Non-pigmented ciliary epithelial cell (primary cell): Measurements from ENCODE around the gene MAST3.

Experiments
- DNase-seq: peaks from one replicate; pipeline ENCODE4 v3.0.0-alpha.2; 2010; ENCODE audit warnings: low read depth

Gene MAST3

DNA sequence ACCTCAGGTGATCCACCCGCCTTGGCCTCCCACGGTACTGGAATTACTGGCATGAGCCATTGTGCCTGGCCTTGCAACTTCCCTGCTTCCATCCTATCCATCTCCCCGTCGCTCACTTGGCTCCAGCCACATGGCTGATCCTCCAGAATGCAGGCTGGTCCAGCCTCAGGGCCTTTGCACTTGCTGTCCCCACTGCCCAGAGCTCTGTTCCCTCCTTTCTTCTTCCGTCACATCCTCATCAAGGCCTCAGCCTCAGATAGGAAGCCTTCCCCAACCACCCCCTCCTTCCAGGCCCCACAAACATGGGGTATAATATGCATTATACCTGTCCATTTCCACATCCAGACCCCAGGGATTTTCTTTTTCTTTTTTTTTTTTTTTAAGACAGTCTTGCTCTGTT is 16.2 kb downstream of the MAST3 start:
- no peak for DNase-seq

DNA sequence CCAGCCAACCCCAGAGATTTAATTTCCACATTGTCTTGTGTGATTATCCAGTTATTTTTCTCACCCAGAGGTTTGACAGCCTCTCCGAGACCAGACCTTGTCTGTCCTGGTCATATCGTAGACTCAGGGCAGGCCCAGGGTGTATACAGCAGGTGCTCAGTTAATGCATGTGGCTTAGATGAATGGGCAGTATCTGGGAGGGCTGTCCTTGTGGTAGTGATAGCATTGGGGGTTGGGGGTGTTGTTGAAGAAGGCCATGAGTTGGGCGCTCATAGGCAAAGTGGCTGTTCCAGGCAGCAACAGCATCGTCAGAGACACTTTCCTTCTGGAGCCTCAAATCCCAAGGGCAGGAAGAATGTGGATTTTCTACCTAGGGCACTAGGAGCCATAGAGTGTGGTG is 16.9 kb downstream of the MAST3 start:
- DNase-seq = no peak

DNA sequence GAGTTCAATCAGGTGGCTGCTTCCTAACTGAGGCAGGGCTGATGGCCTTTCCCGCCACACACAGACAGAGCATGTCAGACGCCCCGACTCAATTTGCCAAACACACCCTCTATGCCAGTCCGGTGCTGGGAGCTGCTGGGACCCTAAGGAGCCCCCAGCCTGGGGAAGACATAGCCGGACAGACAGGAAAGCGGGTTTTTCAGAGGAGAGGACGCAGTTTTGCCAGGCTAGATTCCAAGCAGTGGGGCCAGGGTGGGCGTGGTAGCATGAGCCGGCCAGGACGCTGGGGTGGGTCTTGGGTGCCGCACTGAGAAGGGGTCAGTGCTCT is 19.8 kb downstream of the MAST3 start:
- DNase-seq = no peak

DNA sequence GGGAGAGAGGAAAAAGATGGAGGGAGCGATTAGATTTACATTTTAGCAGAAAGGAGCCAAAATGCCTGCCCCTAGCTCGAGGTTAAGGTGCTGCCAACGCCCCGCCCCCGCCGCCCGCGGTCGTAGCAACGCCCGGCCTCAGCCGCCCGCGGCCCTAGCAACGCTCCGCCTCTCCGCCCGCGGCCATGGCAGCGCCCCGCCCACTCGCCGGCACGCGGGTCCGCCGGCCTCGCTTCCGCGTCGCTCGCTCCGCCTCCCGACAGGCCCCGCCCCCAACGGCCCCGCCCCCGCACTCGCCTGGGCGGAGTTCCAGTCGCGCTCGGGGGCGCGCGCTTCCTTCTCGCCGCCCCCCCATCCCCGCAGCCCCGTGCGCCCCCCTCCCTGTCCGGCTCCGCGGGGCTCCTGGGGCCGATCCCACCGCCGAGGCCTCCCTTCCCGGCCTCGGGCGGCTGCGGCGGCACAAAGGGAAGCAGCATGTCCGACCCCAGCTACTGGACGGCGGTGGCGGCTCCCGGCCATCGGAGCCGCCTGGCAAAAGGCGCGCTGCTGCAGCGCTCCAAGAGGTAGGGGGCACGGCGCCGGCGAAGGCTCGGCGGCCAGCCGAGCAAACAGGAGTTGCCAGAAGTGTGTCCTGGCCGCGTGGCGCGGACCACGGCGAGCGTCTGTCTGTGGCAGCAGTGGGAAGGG is 20.3 kb downstream of the MAST3 start:
- DNase-seq = no peak

DNA sequence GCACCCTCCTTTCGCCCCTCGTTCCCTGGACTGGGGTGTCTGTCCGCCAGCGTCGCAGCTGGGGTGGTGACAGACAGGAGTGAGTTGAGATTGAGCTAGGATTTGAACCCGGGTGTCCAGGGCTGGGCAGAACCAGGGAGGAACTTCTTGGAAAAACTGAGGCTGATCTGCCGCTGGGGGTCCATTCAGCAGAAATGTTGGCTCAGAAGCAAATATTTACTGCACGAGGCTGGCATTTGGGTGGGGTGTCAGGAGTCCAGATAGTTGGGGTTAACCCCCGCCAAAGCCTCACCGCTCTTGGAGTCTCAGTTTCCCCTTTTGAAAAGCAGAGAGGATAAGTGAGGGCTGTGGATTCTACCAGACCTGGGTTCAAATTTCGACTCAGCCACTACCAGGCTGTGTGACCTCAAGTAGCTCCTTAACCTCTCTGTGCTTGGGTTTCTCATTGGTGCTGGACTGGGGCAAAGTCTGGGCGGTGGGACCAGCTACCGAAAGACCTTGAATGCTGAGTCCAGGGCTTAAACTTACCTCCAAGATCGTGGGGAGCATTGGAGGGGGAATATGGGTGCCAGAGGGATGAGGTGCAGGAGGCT is 20.9 kb downstream of the MAST3 start:
- no peak for DNase-seq

DNA sequence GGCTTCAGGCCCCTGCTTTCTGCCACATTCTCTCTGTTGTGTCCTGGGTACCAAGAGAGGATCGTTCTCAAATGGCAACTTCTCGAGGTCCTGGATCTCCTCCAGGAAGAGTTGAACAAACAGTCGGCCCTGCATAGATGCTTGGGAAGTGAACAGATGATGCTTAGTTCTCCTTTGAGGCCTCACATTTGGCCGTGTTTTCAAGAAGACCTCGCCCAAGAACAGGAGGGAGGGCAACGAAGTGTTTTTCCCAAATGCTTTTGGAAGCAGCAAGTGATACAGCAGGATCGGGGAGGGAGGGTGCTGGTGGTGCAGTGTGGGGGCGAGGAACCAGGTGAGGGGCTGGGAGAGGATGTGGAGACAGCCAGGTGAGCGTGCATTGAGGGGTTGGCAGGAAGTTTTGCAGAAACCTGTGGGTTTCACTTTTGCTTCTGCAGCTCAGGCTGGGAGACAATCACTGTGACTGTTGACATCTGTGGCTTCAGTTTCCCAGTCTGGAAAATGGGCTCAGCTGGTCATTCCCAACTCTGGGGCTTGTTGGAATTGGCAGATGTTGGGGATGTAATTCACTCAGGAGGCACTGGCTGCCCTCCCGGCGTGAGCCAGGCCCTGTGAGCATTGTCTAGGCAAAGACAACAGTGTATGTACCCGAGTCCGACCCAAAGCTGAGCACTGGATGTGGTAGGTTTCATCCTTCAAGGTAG is 21.6 kb downstream of the MAST3 start:
- no peak for DNase-seq

DNA sequence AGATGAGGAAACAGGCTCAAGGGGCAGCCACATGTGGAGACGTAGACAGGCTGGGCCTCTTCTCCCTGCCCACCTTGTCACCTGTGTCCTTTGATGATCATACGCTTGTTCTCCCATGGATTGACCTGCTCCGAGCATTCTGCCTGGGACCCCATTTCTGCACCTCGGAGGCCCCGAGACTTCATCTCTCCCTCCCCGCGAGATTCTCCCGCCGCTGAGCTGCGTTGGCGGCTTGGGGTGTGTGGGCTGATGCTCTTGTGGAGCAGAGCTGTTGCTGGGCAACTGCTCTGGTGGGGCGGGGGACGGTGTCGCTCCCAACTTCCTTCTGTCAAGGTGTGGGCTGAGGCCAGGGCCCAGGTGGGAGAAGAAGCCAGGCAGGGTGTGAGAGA is 22.1 kb downstream of the MAST3 start:
- DNase-seq = no peak

DNA sequence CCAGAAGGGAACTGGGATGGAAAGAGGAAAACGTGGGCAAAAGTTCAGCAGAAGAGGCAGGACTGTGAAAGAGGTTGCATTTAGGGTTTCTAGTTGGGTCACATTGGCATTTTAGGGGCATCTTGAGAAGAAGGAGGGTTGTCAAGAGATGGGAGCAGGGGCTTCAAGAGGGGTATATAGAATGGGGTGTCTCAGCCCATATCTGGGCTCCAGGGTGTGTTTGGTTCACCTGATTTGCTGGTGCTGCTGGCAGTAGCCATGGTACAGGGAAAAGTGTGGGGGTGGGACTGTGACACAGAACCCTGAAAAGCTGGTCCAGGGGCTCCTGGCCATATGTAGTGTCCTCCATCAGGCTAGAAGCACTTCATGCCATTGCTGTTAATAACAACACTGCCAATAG is 22.5 kb downstream of the MAST3 start:
- no peak for DNase-seq

DNA sequence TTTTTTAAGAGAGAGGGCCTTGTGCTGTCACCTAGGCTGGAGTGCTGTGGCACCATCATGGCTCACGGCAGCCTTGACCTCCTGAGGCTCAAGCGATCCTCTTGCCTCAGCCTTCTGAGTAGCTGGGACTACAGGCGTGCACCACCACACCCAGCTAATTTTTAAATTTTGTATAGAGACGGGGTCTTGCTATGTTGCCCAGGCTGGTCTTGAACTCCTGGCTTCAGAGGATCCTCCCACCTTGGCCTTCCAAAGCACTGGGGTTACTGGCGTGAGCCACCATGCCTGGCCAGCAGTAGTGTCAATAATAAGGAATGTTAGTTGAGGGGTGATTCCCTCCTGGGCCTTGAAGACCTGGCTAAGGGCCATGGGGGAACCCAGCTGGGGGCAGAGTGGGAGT is 23.6 kb downstream of the MAST3 start:
- no peak for DNase-seq

DNA sequence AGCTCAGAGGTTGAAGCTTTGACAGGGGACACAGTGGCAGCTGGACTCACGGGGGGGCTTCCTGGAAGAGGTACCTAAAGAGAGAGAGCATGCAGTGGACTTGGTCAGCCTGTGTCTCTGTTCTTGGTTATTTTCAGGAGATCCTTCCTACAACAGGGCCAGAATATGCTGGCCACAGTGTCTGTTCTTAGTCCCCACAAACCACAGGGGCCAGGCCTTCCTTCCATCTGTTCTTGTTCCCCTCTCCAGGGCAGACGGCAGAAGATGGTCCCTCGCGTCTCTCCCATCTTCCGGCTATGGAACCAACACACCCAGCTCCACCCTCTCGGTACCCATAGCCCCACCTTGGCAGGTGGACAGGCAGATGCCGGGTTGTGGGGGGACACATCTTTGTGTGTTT is 24.8 kb downstream of the MAST3 start:
- DNase-seq = no peak

DNA sequence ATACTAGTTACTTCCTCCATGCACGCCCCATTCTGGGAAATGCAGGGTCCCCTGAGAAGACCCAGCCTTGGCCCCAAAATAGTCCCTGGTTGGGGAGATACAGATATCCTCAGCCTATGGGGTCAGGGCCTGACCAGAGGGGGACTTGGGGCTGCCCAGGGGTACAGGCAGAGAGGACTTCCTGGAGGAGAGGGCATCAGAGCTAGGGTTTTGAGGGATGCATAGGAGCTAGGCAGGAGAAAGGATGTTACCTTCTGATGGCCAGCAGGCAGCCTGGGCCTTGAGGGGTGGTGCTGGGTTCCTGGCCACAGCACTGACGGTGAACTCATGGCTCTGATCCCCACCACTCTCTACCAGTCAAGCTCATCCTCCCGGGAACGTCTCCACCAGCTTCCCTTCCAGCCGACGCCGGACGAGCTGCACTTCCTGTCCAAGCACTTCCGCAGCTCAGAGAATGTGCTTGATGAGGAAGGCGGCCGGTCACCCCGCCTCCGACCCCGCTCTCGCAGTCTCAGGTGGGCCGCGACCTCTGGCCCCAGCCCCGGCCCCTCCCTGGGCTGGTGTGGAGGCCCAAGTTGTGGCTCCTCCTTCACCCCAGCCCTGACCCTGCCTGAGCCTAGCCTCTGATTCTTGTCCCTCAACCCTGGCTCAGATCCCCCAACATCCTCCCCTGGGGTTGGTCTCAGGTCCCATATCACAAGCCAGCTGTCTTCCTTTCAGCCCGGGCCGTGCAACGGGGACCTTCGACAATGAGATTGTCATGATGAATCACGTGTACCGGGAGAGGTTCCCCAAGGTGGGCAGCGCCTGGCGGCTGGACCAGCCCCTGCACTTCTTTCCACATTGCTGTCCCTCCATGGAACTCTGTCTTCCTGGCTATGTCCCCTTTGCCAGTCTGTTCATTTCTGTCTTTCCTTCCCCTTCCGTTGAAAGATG is 25.6 kb downstream of the MAST3 start:
- no peak for DNase-seq

DNA sequence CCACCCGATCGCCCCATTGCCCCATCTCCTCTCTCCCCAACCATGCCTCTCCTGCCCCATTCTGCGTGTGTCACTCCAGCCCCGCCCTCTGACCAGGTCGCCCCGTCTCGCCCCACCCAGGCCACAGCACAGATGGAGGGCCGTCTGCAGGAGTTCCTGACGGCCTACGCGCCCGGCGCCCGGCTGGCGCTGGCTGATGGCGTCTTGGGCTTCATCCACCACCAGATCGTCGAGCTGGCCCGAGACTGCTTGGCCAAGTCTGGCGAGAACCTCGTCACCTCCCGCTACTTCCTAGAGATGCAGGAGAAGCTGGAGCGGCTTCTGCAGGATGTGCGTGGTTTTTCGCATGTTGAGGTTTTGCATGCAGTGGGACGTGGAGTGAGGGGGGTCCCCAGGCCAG is 26.2 kb downstream of the MAST3 start:
- DNase-seq = no peak

DNA sequence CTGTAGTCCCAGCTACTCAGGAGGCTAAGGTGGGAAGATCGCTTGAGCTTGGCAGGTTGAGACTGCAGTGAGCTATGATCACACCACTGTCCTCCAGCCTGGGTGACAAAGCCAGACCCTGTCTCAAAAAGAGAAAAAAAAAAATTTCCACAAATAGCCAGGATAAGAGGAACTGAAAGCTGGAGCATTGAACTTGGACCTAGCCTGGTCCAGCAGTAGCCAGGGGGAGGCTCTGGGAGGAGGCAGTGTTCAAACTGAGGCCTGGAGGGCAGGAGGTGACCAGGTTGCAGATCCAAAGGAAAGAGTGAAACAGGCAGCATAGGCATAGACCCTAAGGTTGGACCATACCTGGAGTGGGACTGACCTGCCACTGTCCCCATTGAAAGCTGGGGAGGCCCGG is 28.5 kb downstream of the MAST3 start:
- DNase-seq = no peak

DNA sequence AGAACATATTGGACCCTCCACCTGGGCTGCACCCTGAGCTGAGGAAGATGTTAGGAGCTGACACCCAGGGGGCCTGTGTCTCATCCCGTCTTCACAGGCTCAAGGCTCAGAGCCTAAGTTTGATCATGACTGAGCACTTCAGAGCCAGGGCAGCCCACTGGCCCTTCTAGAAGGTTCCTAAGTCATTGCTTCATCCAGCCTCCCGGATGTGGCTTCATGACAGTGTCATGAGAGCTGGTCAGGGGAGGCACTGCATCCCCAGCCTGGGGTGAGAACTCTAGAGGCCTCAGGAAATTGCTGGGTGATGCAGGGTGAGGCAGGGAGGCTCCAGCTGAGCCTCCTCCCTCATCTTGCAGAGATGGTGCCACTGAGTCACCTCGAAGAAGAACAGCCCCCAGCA is 30.5 kb downstream of the MAST3 start:
- no peak for DNase-seq

DNA sequence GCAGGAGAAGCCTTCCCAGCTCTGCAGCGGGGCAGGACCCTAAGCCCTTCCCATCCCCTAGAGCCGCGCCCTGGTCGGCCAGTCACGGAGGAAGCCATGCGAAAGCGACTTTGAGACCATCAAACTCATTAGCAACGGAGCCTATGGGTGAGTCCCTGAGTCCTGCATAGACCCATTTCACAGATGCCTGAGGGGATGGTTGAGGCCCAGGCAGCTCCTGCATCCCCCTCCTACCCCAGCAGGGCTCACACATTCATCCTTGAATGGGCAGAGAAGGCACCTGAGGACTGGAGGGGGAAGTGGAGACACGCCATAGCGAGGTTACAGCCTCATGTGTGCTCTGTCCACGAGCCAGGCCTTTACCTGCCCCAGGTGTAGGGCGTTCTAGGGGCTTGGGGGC is 31.2 kb downstream of the MAST3 start:
- no peak for DNase-seq

DNA sequence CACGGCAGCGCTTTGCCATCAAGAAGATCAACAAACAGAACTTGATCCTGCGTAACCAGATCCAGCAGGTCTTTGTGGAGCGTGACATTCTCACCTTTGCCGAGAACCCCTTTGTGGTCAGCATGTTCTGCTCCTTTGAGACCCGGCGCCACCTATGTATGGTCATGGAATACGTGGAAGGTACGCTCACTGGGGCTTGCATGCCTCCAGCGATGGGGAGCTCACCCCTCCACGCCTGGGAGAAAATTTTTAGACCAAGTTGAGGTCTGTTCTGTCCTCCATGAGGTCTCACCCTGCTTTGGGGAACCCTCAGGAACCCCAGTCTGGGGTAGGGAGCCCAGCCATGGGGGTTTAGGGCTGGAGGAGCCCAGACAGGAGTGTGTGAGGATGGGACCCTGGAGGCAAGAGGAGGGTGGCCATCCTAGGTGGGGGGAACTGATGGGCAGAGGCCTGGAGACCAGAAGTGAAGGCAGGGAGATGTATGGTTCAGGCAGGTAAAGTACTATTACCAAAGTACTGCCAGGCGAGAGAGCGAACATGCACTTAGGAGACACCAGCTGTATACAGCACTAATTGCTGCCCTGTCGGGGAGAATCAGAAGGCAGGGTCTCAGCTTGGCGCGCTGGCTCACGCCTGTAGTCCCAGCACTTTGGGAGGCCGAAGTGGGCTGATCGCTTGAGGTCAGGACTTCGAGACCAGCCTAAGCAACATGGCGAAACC is 33.1 kb downstream of the MAST3 start:
- DNase-seq = no peak

DNA sequence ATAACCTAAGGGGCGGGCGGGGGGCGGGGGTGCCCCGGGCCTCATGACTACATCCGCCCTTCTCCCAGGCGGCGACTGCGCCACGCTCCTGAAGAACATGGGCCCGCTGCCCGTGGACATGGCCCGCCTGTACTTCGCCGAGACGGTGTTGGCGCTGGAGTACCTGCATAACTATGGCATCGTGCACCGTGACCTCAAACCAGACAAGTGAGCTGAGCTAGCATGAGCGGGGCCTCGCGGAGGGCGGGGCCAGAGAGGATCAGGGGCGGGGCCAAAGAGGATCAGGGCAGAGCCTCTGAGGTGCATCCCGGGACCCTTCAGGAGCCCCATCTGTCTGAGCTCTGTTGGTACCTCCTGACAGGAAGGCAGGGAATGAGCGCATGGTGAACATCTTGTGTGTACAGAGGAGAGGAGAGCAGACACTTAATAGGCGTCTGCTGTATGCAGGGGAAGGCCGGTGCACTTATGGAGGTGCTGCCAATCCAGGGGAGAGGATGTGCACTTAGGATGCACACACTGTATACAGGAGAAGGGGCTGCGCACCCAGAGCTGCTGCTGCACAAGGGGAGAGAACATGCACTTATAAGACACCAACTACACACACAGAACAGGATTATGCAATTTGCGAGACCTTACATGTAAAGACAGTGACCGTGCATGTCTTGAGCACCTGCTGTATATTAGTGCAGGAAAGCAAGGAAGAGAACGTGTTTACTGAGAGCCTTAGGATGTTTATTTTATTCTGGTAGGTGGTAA is 34.4 kb downstream of the MAST3 start:
- DNase-seq = no peak

DNA sequence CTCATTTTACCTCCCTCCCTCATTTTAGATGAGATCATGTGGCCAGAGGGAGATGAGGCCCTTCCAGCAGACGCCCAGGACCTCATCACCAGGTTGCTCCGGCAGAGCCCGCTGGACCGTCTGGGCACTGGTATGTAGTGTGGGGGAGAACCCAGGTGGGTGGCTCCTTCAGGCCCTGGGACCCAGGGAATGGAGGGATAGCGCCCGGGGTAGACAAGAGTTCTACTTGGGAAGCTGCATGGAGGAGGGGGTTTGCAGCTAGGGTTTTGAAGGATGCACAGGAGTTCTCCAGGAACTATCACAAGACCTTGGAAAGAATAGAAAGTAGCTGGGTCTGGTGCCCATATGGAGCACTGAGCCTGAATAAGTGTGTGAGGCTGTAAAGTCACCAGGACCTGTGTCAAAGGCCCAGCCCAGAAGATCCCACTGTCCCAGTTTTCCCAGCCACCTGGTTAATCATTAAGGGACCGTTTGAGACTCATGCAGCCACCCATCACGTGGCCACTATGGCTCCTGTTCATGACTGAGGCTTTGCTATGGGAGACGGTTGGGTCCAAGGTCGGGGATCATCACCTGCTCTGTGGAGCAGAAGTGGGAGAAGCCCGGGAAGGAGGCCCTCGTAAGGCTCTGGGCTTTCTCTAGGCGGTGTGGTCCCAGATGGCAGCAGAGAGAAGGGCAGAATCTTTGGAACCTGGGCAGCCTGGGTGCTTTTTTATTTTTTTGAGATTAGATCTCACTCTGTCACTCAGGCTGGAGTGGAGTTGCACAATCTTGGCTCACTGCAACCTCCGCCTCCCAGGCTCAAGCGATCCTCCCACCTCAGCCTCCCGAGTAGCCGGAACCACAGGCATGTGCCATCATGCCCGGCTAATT is 38.4 kb downstream of the MAST3 start:
- no peak for DNase-seq

DNA sequence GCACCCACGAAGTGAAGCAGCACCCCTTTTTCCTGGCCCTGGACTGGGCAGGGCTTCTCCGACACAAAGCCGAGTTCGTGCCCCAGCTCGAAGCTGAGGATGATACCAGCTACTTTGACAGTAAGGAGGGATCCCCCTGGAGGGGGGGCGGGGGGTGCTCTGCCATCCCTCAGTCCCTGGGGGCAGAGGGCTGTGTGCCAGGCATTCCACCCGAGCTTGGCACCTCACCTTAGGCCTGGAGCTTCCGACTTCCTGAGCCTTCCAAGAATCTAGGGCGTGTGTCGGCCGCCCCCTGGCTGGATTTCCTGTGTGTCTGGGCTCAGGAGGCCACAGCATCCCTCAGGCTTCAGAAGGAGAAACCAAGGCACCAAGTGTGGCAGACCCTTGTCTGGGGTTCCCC is 39.7 kb downstream of the MAST3 start:
- DNase-seq = no peak

DNA sequence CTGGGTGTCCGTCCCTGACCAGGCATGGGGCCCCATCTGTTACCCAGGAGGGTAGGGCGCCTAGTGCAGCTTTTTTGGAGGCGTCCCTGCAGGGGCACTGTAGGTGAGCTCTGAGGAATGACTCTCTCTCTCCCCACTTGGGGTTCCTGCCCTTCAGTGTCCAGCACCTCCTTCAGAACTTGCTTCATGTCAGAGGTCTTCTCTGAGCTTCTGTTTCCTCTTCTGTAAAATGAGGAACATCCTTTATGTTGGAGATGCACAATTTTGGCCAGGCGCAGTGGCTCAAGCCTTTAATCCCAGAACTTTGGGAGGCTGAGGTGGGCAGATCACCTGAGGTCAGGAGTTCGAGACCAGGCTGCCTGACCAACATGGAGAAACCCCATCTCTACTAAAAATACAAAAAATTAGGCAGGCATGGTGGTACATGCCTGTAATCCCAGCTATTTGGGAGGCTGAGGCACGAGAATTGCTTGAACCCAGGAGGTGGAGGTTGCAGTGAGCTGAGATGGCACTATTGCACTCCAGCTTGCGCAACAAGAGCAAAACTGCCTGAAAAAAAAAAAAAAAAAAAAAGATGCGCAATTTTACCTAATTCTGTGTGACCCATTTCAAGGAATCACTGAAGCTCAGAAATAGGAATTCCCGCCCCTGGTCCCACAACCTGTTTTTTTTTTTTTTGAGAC is 40.2 kb downstream of the MAST3 start:
- no peak for DNase-seq
